ENCODE data around the gene C4B. TPM values are rescaled to one million over a fixed set of nuclear protein-coding genes. Genes with fewer than 3 reads are reported as not detected.
"Not testable (repeated sequence)": the region's sequence is repeated elsewhere in the genome, so short reads cannot be mapped to it uniquely, and the experiment has no call there.

The C4B gene
- total RNA-seq, 1 donor from 2014 or later: 9.2 TPM

- DNase-seq (ENCODE audit: extremely low spot score, unreplicated experiment): no peak
- Mint-ChIP-seq H3K9me3 (no peaks in the 10 kb centered on the region), H3K27me3 (no peaks in the 10 kb centered on the region)
Observed at GRCh38 chr6:32060966-32061655, 46.5 kb downstream of the C4B start.

DNA sequence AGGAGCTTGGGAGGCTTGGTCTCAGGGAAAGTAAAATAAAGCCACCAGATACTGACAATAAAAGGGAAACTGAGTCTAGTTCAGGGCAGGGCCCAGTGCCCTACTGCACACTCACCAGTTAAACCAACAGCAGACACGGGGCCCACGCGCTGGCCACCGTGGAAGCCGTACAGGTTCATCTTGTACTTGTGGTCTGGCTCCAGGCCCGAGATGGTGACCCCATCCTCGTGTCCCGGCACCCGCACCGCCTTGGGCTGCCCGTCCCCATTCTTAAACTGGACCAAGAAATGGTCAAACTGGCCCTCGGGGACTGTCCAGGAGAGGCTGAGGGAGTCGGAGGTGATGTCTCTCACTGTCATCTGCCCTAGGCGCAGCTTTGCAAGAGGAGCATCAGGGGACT is 50.1 kb downstream of the C4B start:
- Mint-ChIP-seq H3K4me3 (no peak overlapping the region), H3K27ac (no peak overlapping the region), H3K36me3 (peaks cover 9% of the 10 kb centered on the region), H3K4me1 (ENCODE audit: unreplicated experiment) (no peaks in the 10 kb centered on the region), H3K27me3 (no peaks in the 10 kb centered on the region), H3K9me3 (no peaks in the 10 kb centered on the region)
- TF ChIP-seq, protein P1, sequence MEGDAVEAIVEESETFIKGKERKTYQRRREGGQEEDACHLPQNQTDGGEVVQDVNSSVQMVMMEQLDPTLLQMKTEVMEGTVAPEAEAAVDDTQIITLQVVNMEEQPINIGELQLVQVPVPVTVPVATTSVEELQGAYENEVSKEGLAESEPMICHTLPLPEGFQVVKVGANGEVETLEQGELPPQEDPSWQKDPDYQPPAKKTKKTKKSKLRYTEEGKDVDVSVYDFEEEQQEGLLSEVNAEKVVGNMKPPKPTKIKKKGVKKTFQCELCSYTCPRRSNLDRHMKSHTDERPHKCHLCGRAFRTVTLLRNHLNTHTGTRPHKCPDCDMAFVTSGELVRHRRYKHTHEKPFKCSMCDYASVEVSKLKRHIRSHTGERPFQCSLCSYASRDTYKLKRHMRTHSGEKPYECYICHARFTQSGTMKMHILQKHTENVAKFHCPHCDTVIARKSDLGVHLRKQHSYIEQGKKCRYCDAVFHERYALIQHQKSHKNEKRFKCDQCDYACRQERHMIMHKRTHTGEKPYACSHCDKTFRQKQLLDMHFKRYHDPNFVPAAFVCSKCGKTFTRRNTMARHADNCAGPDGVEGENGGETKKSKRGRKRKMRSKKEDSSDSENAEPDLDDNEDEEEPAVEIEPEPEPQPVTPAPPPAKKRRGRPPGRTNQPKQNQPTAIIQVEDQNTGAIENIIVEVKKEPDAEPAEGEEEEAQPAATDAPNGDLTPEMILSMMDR (conservative IDR thresholded peaks at IDR 0.05): no peak
- DNase-seq (ENCODE audit: extremely low spot score, unreplicated experiment): no peak

More at GRCh38 chr6:32060966-32061655, 46.5 kb downstream of the C4B start:
- no peak overlapping the region for H3K4me3 Mint-ChIP-seq
- H3K4me1 Mint-ChIP-seq (ENCODE audit: unreplicated experiment): no peaks in the 10 kb centered on the region
- TF ChIP-seq, protein P1 (conservative IDR thresholded peaks at IDR 0.05): no peak
- peaks cover 6% of the 10 kb centered on the region for H3K36me3 Mint-ChIP-seq
- H3K27ac Mint-ChIP-seq: no peak overlapping the region

DNA sequence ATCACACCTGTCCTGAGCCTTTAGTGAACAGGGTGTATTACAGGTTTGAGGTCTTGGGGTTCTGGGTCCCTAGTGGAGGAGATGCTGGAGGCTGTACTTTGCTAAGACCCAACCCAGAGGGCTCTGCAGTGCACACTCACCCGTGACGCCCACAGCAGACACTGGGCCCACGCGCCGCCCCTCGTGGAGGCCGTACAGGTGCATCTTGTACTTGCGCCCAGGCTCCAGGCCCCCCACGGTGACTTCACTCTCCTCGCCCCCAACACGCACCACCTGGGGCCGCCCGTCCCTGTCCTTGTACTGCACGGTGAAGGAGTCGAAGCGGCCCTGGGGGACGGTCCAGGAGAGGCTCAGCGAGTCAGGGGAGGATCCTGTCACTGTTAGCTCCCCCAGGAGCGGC is 52.9 kb downstream of the C4B start:
- not testable (repeated sequence) for H3K9me3 Mint-ChIP-seq; H3K27me3 Mint-ChIP-seq; H3K4me1 Mint-ChIP-seq (ENCODE audit: unreplicated experiment); H3K4me3 Mint-ChIP-seq; DNase-seq (ENCODE audit: extremely low spot score, unreplicated experiment); H3K27ac Mint-ChIP-seq; H3K36me3 Mint-ChIP-seq

DNA sequence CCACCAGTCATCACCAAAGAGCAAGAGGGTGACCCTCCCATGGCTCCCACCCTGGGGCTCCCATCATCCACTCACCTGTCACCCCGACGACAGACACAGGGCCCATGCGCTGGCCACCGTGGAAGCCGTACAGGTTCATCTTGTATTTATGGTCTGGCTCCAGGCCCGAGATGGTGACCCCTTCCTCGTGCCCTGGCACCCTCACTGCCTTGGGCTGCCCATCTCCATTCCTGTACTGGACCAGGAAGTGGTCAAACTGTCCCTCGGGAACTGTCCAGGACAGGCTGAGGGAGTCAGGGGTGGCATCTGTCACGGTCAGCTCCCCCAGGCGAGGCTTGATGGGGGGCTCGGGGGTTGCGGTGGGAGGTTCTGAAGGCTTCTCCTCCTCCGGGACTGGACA is 53.7 kb downstream of the C4B start:
- not testable (repeated sequence) for DNase-seq (ENCODE audit: extremely low spot score, unreplicated experiment); H3K4me1 Mint-ChIP-seq (ENCODE audit: unreplicated experiment); H3K4me3 Mint-ChIP-seq; H3K9me3 Mint-ChIP-seq; H3K27me3 Mint-ChIP-seq; H3K36me3 Mint-ChIP-seq; H3K27ac Mint-ChIP-seq

GRCh38 chr6:32068867-32069266 is 54.3 kb downstream of the C4B start:
- no peak overlapping the region for H3K4me3 Mint-ChIP-seq
- no peaks in the 10 kb centered on the region for H3K27me3 Mint-ChIP-seq
- TF ChIP-seq, protein P1 (conservative IDR thresholded peaks at IDR 0.05): no peak
- no peak for DNase-seq (ENCODE audit: extremely low spot score, unreplicated experiment)
- H3K4me1 Mint-ChIP-seq (ENCODE audit: unreplicated experiment): peaks cover 9% of the 10 kb centered on the region
- H3K27ac Mint-ChIP-seq: no peak overlapping the region
- H3K9me3 Mint-ChIP-seq: no peaks in the 10 kb centered on the region
- H3K36me3 Mint-ChIP-seq: peaks cover 5% of the 10 kb centered on the region

DNA sequence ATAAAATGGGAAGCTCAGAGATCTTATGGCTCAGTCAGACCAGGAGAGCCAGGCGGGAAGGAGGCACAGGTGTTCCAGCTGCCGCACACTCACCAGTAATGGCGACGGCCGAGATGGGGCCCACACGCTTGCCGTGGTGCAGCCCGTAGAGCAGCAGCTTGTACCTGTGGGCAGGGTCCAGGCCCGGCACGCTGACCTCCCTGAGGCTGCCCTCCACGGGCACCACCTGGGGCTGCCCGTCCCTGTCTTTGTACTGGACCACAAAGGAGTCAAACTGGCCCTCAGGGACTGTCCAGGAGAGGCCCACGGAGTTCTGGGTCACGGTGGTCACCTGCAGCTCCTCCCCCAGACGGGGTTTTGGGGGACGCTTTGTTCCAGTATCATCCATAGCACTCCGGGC is 54.9 kb downstream of the C4B start:
- Mint-ChIP-seq H3K36me3 (peaks cover 3% of the 10 kb centered on the region), H3K4me3 (no peak overlapping the region), H3K9me3 (no peaks in the 10 kb centered on the region), H3K27me3 (no peaks in the 10 kb centered on the region), H3K27ac (no peak overlapping the region), H3K4me1 (ENCODE audit: unreplicated experiment) (peaks cover 9% of the 10 kb centered on the region)
- TF ChIP-seq, protein P1 (conservative IDR thresholded peaks at IDR 0.05): no peak
- no peak for DNase-seq (ENCODE audit: extremely low spot score, unreplicated experiment)
